Activated naive CD4-positive, alpha-beta T cell treated with anti-CD3 and anti-CD28 coated beads, Interleukin-2, amount 10 ng/mL, durations not matched to agents 5 hours and 36 hours (primary cell): ENCODE data around the gene PCDHA5. TPM values are rescaled to one million over a fixed set of nuclear protein-coding genes. Genes with fewer than 3 reads are reported as not detected.

ENCODE experiments used
- total RNA-seq, 2 experiments: library from RNA; stranded (reverse); gene quantifications; one replicate each; pipeline ENCODE4 v1.2.3, GENCODE V29; 2021

The PCDHA5 gene
- total RNA-seq, 2 experiments from 2014 or later, result not detected

Other genes with a start within 250 kb of the PCDHA5 start
- gene CD14, start 188.4 kb upstream of the PCDHA5 start, total RNA-seq, result under 1 TPM; 0.66 to 0.77 TPM
- gene TMCO6, start 182.2 kb upstream of the PCDHA5 start, total RNA-seq, result 10 to 100 TPM; 35.5 to 38.1 TPM
- gene NDUFA2, start 174.0 kb upstream of the PCDHA5 start, total RNA-seq, result 10 to 100 TPM; 70.9 to 72.6 TPM
- gene IK, start 173.8 kb upstream of the PCDHA5 start, total RNA-seq, result 100 to 1,000 TPM; 118 to 121 TPM
- gene WDR55, start 156.7 kb upstream of the PCDHA5 start, total RNA-seq, result 10 to 100 TPM; 34.2 to 34.7 TPM
- gene DND1, start 148.0 kb upstream of the PCDHA5 start, total RNA-seq, result 1 to 10 TPM; 2.5 to 2.9 TPM
- gene HARS1, start 130.2 kb upstream of the PCDHA5 start, total RNA-seq, result 10 to 100 TPM; 69.7 to 74.2 TPM
- 10 to 100 TPM; 32.3 to 35.3 TPM for gene HARS2, start 130.2 kb upstream of the PCDHA5 start, total RNA-seq
- gene ZMAT2, start 121.2 kb upstream of the PCDHA5 start, total RNA-seq, result 10 to 100 TPM; 56.1 to 56.9 TPM
- not detected for gene PCDHA1, start 35.5 kb upstream of the PCDHA5 start, total RNA-seq
- gene PCDHA2, start 26.8 kb upstream of the PCDHA5 start, total RNA-seq, result not detected
- gene PCDHA3, start 20.6 kb upstream of the PCDHA5 start, total RNA-seq, result not detected
- not detected for gene PCDHA4, start 14.5 kb upstream of the PCDHA5 start, total RNA-seq
- gene PCDHA6, start 6.3 kb downstream of the PCDHA5 start, total RNA-seq, result not detected
- not detected for gene PCDHA7, start 12.7 kb downstream of the PCDHA5 start, total RNA-seq
- not detected for gene PCDHA8, start 19.6 kb downstream of the PCDHA5 start, total RNA-seq
- not detected for gene PCDHA9, start 26.8 kb downstream of the PCDHA5 start, total RNA-seq
- not detected for gene PCDHA10, start 34.3 kb downstream of the PCDHA5 start, total RNA-seq
- gene PCDHA11, start 47.3 kb downstream of the PCDHA5 start, total RNA-seq, result not detected
- not detected for gene PCDHA12, start 53.7 kb downstream of the PCDHA5 start, total RNA-seq
- gene PCDHA13, start 60.5 kb downstream of the PCDHA5 start, total RNA-seq, result not detected
- not detected for gene PCDHAC1, start 104.7 kb downstream of the PCDHA5 start, total RNA-seq
- gene PCDHAC2, start 144.9 kb downstream of the PCDHA5 start, total RNA-seq, result not detected
- gene PCDHB1, start 229.8 kb downstream of the PCDHA5 start, total RNA-seq, result not detected